Measurements from ENCODE around the gene SLC26A8. TPM values are rescaled to one million over a fixed set of nuclear protein-coding genes. Genes with fewer than 3 reads are reported as not detected.

SLC26A8 gene
- total RNA-seq, 4 donors from 2014 or later, result not detected

- no peak for TF ChIP-seq POLR2A (IDR thresholded peaks at IDR 0.05)
- TF ChIP-seq CTCF (IDR thresholded peaks at IDR 0.05), result no peak
- 83 to 86% methylated on average over 2 of the region's 2 CpGs for WGBS, 2 donors
- intact Hi-C loops (cut with DNase I; ENCODE audit: low total_unique reads), result no loop called here
- H3K4me3 ChIP-seq (ENCODE audit: low read depth, poor library complexity, severe bottlenecking), result no peak overlapping the region
- DNase-seq (ENCODE audit: low spot score in 2 of 2), result no peak
Measured at GRCh38 chr6:35960187-35960586, 64.3 kb downstream of the SLC26A8 start.

DNA sequence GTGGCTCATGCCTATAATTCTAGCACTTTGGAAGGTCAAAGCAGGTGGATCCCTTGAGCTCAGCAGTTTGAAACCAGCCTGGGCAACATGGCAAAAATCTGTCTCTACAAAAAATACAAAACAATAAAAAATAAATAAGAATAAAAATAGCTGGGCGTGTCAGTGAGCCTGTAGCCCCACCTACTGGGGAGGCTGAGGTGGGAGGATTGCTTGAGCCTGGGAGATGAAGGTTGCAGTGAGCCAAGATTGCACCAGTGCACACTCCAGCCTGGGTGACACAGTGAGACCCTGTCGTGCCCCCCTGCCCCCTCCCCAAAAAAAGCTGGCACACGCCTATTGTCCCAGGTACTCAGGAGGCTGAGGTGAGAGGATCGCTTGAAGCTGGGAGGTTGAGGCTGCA is 68.5 kb downstream of the SLC26A8 start:
- 85 to 89% methylated on average over 4 of the region's 4 CpGs for WGBS, 2 donors
- intact Hi-C loops (cut with DNase I; ENCODE audit: low total_unique reads), result no loop called here
- no peak for DNase-seq (ENCODE audit: low spot score in 2 of 2)
- H3K4me3 ChIP-seq (ENCODE audit: low read depth, poor library complexity, severe bottlenecking), result no peak overlapping the region
- no peak for TF ChIP-seq CTCF (IDR thresholded peaks at IDR 0.05)
- TF ChIP-seq POLR2A (IDR thresholded peaks at IDR 0.05), result no peak

DNA sequence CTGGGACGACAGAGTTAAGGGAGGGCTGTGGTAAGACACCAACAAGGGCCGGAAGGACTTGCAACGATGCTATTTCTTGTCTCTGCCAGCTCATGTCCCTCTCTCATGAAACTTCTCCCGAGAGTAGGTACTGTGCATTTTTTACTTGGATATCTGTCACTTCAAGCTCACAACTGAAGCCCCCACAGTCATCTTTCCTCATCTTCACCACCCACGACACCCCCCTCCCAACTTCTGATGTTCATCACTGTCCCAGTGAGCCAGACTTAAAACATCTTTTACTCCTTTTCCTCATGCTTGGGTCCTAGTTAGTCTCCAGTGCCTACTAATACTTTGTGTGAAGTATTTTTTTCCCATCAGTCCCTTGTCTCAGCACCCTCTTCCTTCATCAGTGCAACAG is 68.9 kb downstream of the SLC26A8 start:
- no peak for TF ChIP-seq POLR2A (IDR thresholded peaks at IDR 0.05)
- TF ChIP-seq CTCF (IDR thresholded peaks at IDR 0.05), result no peak
- 85 to 95% methylated on average over 5 of the region's 5 CpGs for WGBS, 2 donors
- no peak overlapping the region for H3K4me3 ChIP-seq (ENCODE audit: low read depth, poor library complexity, severe bottlenecking)
- DNase-seq (ENCODE audit: low spot score in 2 of 2), result no peak
- intact Hi-C loops (cut with DNase I; ENCODE audit: low total_unique reads), result no loop called here

- TF ChIP-seq CTCF (IDR thresholded peaks at IDR 0.05) (no peak), POLR2A (IDR thresholded peaks at IDR 0.05) (no peak)
- 91 to 94% methylated on average over 8 of the region's 8 CpGs for WGBS, 2 donors
- intact Hi-C loops (cut with DNase I; ENCODE audit: low total_unique reads), result no loop called here
- no peak for DNase-seq (ENCODE audit: low spot score in 2 of 2)
- H3K4me3 ChIP-seq (ENCODE audit: low read depth, poor library complexity, severe bottlenecking), result no peak overlapping the region
Measured at GRCh38 chr6:35955071-35955470, 69.4 kb downstream of the SLC26A8 start.

DNA sequence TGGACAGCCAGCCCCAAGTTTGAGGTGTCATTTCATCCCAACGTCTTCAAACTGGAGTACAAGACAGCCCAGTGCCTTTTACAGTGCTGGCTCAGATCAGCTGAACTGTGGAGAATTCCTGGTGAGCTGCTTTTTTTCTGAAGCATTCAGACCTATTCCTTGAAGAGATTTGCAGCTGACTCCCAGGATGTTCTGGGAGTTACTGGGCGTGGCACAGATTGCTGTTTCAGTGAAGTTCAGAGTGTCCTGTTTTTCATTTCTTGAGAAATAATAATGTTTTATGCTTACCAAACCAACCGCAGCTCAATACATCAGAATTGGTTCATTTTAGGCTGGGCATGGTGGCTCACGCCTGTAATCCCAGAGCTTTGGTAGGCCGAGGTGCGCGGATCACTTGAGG is 70.1 kb downstream of the SLC26A8 start:
- intact Hi-C loops (cut with DNase I; ENCODE audit: low total_unique reads), result no loop called here
- WGBS, 2 donors, result 82 to 90% methylated on average over 7 of the region's 7 CpGs
- H3K4me3 ChIP-seq (ENCODE audit: low read depth, poor library complexity, severe bottlenecking), result no peak overlapping the region
- TF ChIP-seq CTCF (IDR thresholded peaks at IDR 0.05) (no peak), POLR2A (IDR thresholded peaks at IDR 0.05) (no peak)
- DNase-seq (ENCODE audit: low spot score in 2 of 2), result no peak

DNA sequence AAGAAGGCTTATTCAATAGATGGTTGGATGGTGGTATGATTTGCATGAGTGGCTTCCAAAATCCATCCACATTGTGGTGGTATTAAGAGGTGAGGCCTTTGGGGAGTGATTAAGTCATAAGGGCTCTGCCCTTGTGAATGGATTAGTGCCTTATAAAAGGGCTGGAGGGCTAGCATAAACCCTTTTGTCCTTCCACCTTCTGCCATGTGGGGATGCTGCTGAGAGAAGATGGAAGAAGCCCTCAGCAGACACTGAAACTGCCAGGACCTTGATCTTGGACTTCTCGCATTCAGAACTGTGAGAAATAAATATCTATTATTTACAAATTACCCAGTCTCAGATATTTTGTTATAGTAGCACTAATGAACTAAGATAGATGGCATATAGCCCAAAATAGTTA is 75.7 kb downstream of the SLC26A8 start:
- TF ChIP-seq POLR2A (IDR thresholded peaks at IDR 0.05), result no peak
- TF ChIP-seq CTCF (IDR thresholded peaks at IDR 0.05), result no peak
- 91 to 95% methylated on average over 1 of the region's 1 CpG for WGBS, 2 donors
- H3K4me3 ChIP-seq (ENCODE audit: low read depth, poor library complexity, severe bottlenecking), result no peak overlapping the region
- no peak for DNase-seq (ENCODE audit: low spot score in 2 of 2)
- intact Hi-C loops (cut with DNase I; ENCODE audit: low total_unique reads), result no loop called here
